Peyer's patch (tissue), 4 donors: Measurements from ENCODE around the gene BZW2. TPM values are rescaled to one million over a fixed set of nuclear protein-coding genes. Genes with fewer than 3 reads are reported as not detected.

Source experiments
- DNase-seq, 3 donors: peaks; one replicate each; pipeline ENCODE4 v3.0.0-alpha.2; 2017 to 2019
- H3K27ac ChIP-seq, 4 donors: fragments of 200-600 bp; sonication (generic); one replicate each; pipeline ENCODE4 v1.5.1; 2016 to 2019
- H3K27me3 ChIP-seq, 2 donors: fragments of 200-600 bp; sonication (generic); one replicate each; pipeline ENCODE4 v1.5.1; 2019
- H3K36me3 ChIP-seq, 3 donors: fragments of 200-600 bp; sonication (generic); one replicate each; pipeline ENCODE4 v1.5.1; 2016 to 2019
- H3K4me1 ChIP-seq, 4 donors: fragments of 200-600 bp; sonication (generic); one replicate each; pipeline ENCODE4 v1.5.1; 2016 to 2019
- H3K4me3 ChIP-seq, 4 donors: fragments of 200-600 bp; sonication (generic); 1 replicate in 3 of 4; 2 replicates in 1 of 4; pipeline ENCODE4 v1.5.1; 2016 to 2019; ENCODE audit warnings: mild to moderate bottlenecking in 1 of 4
- H3K9me3 ChIP-seq, 4 donors: fragments of 200-600 bp; sonication (generic); one replicate each; pipeline ENCODE4 v1.5.1; 2016 to 2019; ENCODE audit warnings: mild to moderate bottlenecking in 1 of 4
- POLR2A ChIP-seq, 2 donors: fragments of 450-650 bp; IDR thresholded peaks; one replicate each; pipeline ENCODE4 v1.5.1; 2017; ENCODE audit warnings: antibody characterized with exemption in 2 of 2, mild to moderate bottlenecking in 2 of 2, moderate library complexity in 2 of 2
- total RNA-seq, 4 donors: library from RNA; depleted of rRNA; stranded (reverse); fragments of >200 nt; gene quantifications; one replicate each; pipeline ENCODE4 v1.1.0, GENCODE V29; 2016
- TF ChIP-seq, protein P1 (sequence below), 6 experiments: fragments of 450-650 bp in 4 of 6; fragments of 200-600 bp in 2 of 6; sonication (generic) in 1 of 6; IDR thresholded peaks; one replicate each; pipeline ENCODE4 v1.5.1; 2017 to 2019; ENCODE audit warnings: antibody characterized with exemption in 6 of 6, mild to moderate bottlenecking in 3 of 6, moderate library complexity in 1 of 6

Gene BZW2
- total RNA-seq, 4 donors from 2014 or later, result 34.4 to 54.0 (median 42.9) TPM

DNA sequence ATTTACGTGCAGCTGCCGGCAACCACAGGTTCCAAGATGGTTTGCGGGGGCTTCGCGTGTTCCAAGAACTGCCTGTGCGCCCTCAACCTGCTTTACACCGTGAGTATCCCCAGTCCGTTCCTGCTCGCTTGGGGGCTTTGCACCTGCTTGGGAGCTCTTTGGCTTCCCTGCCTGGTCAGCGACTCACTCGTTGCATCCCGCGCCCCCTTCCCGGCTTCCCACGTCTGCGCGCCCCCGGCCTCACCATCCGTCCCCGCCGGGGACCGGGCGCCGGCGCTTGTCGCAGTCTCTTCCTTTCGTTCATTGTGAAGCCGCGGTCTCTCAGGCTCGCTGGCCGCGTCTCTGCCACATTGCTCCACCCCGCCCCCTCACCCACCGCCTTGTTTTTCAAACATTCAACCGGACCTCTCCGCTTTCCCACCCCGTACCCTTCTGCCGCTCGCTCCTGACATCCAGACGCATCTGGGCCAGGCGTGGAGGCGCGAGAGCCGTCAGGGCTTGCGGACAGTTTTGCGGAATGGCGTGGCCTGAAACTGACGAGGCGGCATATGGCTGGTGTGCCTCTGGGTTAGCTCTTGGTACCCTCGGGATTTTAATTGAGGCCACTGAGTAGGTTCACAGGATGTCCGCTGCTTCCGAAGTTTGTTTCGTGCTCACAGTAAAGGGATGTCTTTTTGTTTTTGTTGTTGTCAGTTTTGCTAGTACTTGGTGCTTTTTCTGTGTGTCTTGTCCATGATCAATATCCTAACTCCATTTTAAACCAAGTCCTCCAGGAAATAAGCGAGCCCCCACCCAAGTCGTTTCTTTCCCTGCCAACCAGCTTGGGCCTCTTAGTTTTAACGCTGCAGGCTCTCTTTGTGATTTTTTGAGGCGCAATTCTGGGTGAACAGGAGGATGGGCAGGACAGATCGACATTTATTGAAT, 108.2 kb downstream of the BZW2 start:
- Histone ChIP-seq H3K4me3 (peak overlapping the region; percentile 57 to 79 (median 62)), H3K27me3 (no peaks in the 10 kb centered on the region), H3K27ac (peak overlapping the region; percentile 59 to 79 (median 73)), H3K36me3 (no peaks in the 10 kb centered on the region), H3K4me1 (no peaks in the 10 kb centered on the region), H3K9me3 (no peaks in the 10 kb centered on the region)
- peak; percentile 31 to 72 (median 64) for DNase-seq
- TF ChIP-seq POLR2A (IDR thresholded peaks at IDR 0.05), result no peak
- TF ChIP-seq, protein P1, sequence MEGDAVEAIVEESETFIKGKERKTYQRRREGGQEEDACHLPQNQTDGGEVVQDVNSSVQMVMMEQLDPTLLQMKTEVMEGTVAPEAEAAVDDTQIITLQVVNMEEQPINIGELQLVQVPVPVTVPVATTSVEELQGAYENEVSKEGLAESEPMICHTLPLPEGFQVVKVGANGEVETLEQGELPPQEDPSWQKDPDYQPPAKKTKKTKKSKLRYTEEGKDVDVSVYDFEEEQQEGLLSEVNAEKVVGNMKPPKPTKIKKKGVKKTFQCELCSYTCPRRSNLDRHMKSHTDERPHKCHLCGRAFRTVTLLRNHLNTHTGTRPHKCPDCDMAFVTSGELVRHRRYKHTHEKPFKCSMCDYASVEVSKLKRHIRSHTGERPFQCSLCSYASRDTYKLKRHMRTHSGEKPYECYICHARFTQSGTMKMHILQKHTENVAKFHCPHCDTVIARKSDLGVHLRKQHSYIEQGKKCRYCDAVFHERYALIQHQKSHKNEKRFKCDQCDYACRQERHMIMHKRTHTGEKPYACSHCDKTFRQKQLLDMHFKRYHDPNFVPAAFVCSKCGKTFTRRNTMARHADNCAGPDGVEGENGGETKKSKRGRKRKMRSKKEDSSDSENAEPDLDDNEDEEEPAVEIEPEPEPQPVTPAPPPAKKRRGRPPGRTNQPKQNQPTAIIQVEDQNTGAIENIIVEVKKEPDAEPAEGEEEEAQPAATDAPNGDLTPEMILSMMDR (IDR thresholded peaks at IDR 0.05), result no peak

DNA sequence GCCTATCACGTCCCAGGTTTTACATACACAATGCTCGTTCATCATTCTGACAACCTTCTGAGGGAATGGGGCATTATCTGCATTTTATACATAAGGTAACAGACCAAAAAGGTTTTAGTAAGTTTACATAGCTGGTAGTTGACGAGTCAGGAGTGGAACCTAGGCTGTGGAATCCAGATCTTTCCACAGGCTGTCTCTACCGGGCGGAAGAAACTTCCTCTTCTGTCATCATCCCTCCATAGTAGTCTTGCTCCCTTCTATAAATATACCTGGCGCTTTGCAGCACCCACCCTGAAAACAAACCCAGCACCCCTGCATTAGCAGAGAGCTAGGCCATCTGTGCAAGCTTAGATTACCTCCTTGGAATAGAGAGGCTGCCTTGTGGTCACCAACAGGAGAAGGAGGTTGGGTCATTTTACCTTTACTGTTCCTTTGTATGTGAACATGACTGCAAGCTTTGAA, 108.9 kb downstream of the BZW2 start:
- no peaks in the 10 kb centered on the region for H3K9me3 ChIP-seq
- H3K4me1 ChIP-seq, result no peaks in the 10 kb centered on the region
- no peaks in the 10 kb centered on the region for H3K27me3 ChIP-seq
- DNase-seq, result no peak
- H3K27ac ChIP-seq, result peak overlapping the region in 3 of 4 donors; percentile 59 to 79 (median 78)
- no peaks in the 10 kb centered on the region for H3K36me3 ChIP-seq
- H3K4me3 ChIP-seq, result peak overlapping the region; percentile 57 to 79 (median 62)
- no peak for TF ChIP-seq POLR2A (IDR thresholded peaks at IDR 0.05)
- TF ChIP-seq, protein P1 (IDR thresholded peaks at IDR 0.05), result no peak

GRCh38 chr7:16755397-16755796, 109.4 kb downstream of the BZW2 start:
- Histone ChIP-seq H3K9me3 (no peaks in the 10 kb centered on the region), H3K4me1 (no peaks in the 10 kb centered on the region), H3K4me3 (peak overlapping the region; percentile 57 to 79 (median 62)), H3K27ac (peak overlapping the region in 2 of 4 donors; percentile 78 to 79), H3K27me3 (no peaks in the 10 kb centered on the region), H3K36me3 (no peaks in the 10 kb centered on the region)
- no peak for DNase-seq
- TF ChIP-seq POLR2A (IDR thresholded peaks at IDR 0.05), result no peak
- TF ChIP-seq, protein P1 (IDR thresholded peaks at IDR 0.05), result no peak

Other genes with a start within 250 kb of the BZW2 start
- 1 to 10 TPM in 3 of 4 donors, under 1 TPM in 1; 0.67 to 4.1 (median 1.9) TPM for gene CRPPA, start 224.6 kb upstream of the BZW2 start, total RNA-seq
- 1 to 10 TPM in 3 of 4 donors, under 1 TPM in 1; 0.54 to 5.8 (median 2.5) TPM for gene SOSTDC1, start 180.4 kb upstream of the BZW2 start, total RNA-seq
- gene LRRC72, start 119.4 kb upstream of the BZW2 start, total RNA-seq, result not detected
- gene ANKMY2, start 427 bp upstream of the BZW2 start, total RNA-seq, result 10 to 100 TPM; 19.3 to 21.5 (median 20.5) TPM
- 10 to 100 TPM; 21.5 to 53.9 (median 33.1) TPM for gene TSPAN13, start 107.6 kb downstream of the BZW2 start, total RNA-seq
- 100 to 1,000 TPM in 3 of 4 donors, 10 to 100 TPM in 1; 49.5 to 282 (median 252) TPM for gene AGR2, start 158.8 kb downstream of the BZW2 start, total RNA-seq
- 100 to 1,000 TPM in 3 of 4 donors, 10 to 100 TPM in 1; 24.8 to 241 (median 178) TPM for gene AGR3, start 235.8 kb downstream of the BZW2 start, total RNA-seq